C4-2B (cell line): Measurements from ENCODE around the gene LRMDA.

Experiments used
- CTCF ChIP-seq: fragments of 450-650 bp; conservative IDR thresholded peaks from 2 replicates; pipeline ENCODE4 v1.5.1; 2017; ENCODE audit warnings: mild to moderate bottlenecking
- ZFX ChIP-seq: fragments of 450-650 bp; IDR thresholded peaks from 2 replicates; pipeline ENCODE4 v1.6.1; 2017

GRCh38 chr10:75550191-75550590 lies 118.8 kb downstream of the LRMDA start:
- TF ChIP-seq CTCF = no peak
- TF ChIP-seq ZFX = no peak
